HEK293T (cell line): ENCODE data around the gene WBP1L.

Experiments
- CTCF ChIA-PET: fragments of 350-600 bp; formaldehyde crosslinking; extraction: SDS; loops from one replicate; lab custom pipeline; 2021; ENCODE audit warnings: antibody characterized with exemption, inconsistent platforms; lab: Yijun Ruan, JAX
- POLR2A ChIA-PET: fragments of 350-600 bp; formaldehyde crosslinking; extraction: SDS; loops from one replicate; lab custom pipeline; 2020; ENCODE audit warnings: antibody characterized with exemption, inconsistent platforms; lab: Yijun Ruan, JAX
- DNase-seq: peaks from one replicate; pipeline ENCODE4 v3.0.0; 2012; ENCODE audit warnings: mixed read lengths; ENCODE audit errors: extremely low spot score
- ARNT ChIP-seq: fragments of 450-650 bp; IDR thresholded peaks from 2 replicates; pipeline ENCODE4 v1.6.1; 2017; ENCODE audit warnings: mild to moderate bottlenecking
- BHLHE40 ChIP-seq: fragments of 450-650 bp; IDR thresholded peaks from 2 replicates; pipeline ENCODE4 v1.6.1; 2016; ENCODE audit warnings: mild to moderate bottlenecking, moderate library complexity, borderline replicate concordance
- CTBP1 ChIP-seq: fragments of 450-650 bp; IDR thresholded peaks from 2 replicates; pipeline ENCODE4 v1.6.1; 2016; ENCODE audit warnings: borderline replicate concordance
- ELF4 ChIP-seq: fragments of 450-650 bp; IDR thresholded peaks from 2 replicates; pipeline ENCODE4 v1.6.1; 2017; ENCODE audit warnings: antibody characterized with exemption
- FOXA1 ChIP-seq: fragments of 450-650 bp; IDR thresholded peaks from 2 replicates; pipeline ENCODE4 v1.6.1; 2016; ENCODE audit warnings: mild to moderate bottlenecking
- FOXK2 ChIP-seq: fragments of 450-650 bp; IDR thresholded peaks from 2 replicates; pipeline ENCODE4 v1.6.1; 2016; ENCODE audit warnings: mild to moderate bottlenecking
- FOXM1 ChIP-seq: fragments of 450-650 bp; IDR thresholded peaks from 2 replicates; pipeline ENCODE4 v1.6.1; 2017; ENCODE audit warnings: mild to moderate bottlenecking, borderline replicate concordance
- HDGF ChIP-seq: fragments of 450-650 bp; IDR thresholded peaks from 2 replicates; pipeline ENCODE4 v1.6.1; 2017; ENCODE audit warnings: antibody characterized with exemption, borderline replicate concordance
- L3MBTL2 ChIP-seq: fragments of 450-650 bp; conservative IDR thresholded peaks from 2 replicates; pipeline ENCODE4 v1.6.1; 2016; ENCODE audit warnings: mild to moderate bottlenecking
- LEF1 ChIP-seq: fragments of 450-650 bp; IDR thresholded peaks from 2 replicates; pipeline ENCODE4 v1.6.1; 2017; ENCODE audit warnings: mild to moderate bottlenecking, borderline replicate concordance
- NFRKB ChIP-seq: fragments of 450-650 bp; IDR thresholded peaks from 2 replicates; pipeline ENCODE4 v1.6.1; 2016; ENCODE audit warnings: mild to moderate bottlenecking, moderate library complexity
- SP1 ChIP-seq: fragments of 450-650 bp; IDR thresholded peaks from 2 replicates; pipeline ENCODE4 v1.6.1; 2017
- SUZ12 ChIP-seq: fragments of 450-650 bp; IDR thresholded peaks from 2 replicates; pipeline ENCODE4 v1.6.1; 2016; ENCODE audit warnings: mild to moderate bottlenecking
- TARDBP ChIP-seq: fragments of 450-650 bp; IDR thresholded peaks from 2 replicates; pipeline ENCODE4 v1.6.1; 2016
- ZNF384 ChIP-seq: fragments of 450-650 bp; IDR thresholded peaks from 2 replicates; pipeline ENCODE4 v1.6.1; 2016
- TF ChIP-seq, protein P1 (sequence below): fragments of 450-650 bp; IDR thresholded peaks from 2 replicates; pipeline ENCODE4 v1.6.1; 2016

Gene WBP1L

GRCh38 chr10:102775935-102776669 lies 32.4 kb downstream of the WBP1L start:
- peak; percentile 65 for DNase-seq
- ChIA-PET CTCF (interaction anchor here (0.9 to 2.5 kb wide), 3 partner anchors 22 to 270 kb away, joined by 3 to 6 read pairs (median 4); partner anchors contain the start of gene SFXN2), POLR2A (interaction anchor here (1.3 to 1.6 kb wide), 2 partner anchors 11 to 61 kb away, joined by 4 read pairs; no protein-coding TSS in a partner anchor)
- no peak for TF ChIP-seq HDGF
- TF ChIP-seq, protein P1, sequence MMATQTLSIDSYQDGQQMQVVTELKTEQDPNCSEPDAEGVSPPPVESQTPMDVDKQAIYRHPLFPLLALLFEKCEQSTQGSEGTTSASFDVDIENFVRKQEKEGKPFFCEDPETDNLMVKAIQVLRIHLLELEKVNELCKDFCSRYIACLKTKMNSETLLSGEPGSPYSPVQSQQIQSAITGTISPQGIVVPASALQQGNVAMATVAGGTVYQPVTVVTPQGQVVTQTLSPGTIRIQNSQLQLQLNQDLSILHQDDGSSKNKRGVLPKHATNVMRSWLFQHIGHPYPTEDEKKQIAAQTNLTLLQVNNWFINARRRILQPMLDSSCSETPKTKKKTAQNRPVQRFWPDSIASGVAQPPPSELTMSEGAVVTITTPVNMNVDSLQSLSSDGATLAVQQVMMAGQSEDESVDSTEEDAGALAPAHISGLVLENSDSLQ: 0 out of 2 replicates have a peak, but pooled peaks have one; percentile 4

DNA sequence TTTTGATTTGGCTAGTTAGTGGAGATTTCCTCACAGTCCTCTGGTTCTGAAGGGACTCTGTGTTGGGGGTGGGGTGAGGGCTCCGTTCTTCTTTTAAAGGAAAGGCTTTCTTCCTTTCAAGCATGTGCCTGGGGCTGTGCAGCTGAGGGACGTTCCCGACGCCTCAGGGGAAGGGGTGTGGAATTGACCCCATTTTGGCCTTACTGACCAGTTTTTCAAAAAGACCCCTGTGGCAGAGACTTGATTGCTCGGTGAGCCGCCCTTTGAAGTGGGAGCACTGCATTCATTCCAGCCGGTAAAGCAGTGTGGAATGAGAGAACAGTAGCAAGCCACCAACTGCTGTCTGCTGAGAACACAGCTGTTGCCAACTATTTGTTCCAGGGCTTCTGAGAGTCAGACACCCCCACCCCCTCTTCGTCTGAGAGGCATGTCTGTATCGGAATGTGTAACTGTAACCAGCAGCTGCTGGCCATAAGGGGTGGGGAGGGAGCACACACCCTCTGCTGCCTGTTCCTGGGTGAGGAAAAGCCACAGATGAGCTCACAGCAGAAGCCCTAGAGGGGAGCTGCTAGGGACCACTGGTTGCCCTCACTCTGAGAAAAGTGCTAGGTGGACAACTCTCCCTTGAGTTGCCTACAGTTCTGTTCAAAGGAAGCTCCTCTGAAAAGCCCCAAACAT lies 33.2 kb downstream of the WBP1L start:
- ChIA-PET POLR2A (interaction anchor here (0.9 kb wide), 1 partner anchor 11 kb away, joined by 4 read pairs; no protein-coding TSS in a partner anchor), CTCF (interaction anchor here (0.7 to 2.5 kb wide), 3 partner anchors 12 to 557 kb away, joined by 3 to 6 read pairs (median 3); no protein-coding TSS in a partner anchor)
- TF ChIP-seq L3MBTL2 (no peak), FOXK2 (no peak), TARDBP (no peak), FOXM1 (no peak), ZNF384 (no peak), FOXA1 (no peak), SP1 (no peak), CTBP1 (no peak), NFRKB (no peak), BHLHE40 (no peak), ELF4 (no peak), HDGF (no peak), LEF1 (no peak), SUZ12 (no peak), ARNT (no peak)
- TF ChIP-seq, protein P1: no peak
- no peak for DNase-seq

- ChIA-PET POLR2A (interaction anchor here (0.9 kb wide), 1 partner anchor 10 kb away, joined by 4 read pairs; no protein-coding TSS in a partner anchor), CTCF (interaction anchor here (0.7 to 2.5 kb wide), 4 partner anchors 13 to 556 kb away, joined by 3 to 9 read pairs (median 4); no protein-coding TSS in a partner anchor)
- TF ChIP-seq ARNT: no peak
- TF ChIP-seq LEF1: no peak
- TF ChIP-seq FOXM1: no peak
- TF ChIP-seq HDGF: no peak
- TF ChIP-seq CTBP1: no peak
- no peak for TF ChIP-seq SP1
- TF ChIP-seq BHLHE40: no peak
- no peak for TF ChIP-seq ZNF384
- TF ChIP-seq NFRKB: no peak
- no peak for TF ChIP-seq L3MBTL2
- no peak for TF ChIP-seq ELF4
- no peak for TF ChIP-seq TARDBP
- no peak for TF ChIP-seq FOXK2
- no peak for TF ChIP-seq FOXA1
- DNase-seq: no peak
Measured at GRCh38 chr10:102777711-102778453, 34.1 kb downstream of the WBP1L start.

- CTCF ChIA-PET: no interaction called here
- TF ChIP-seq TARDBP (no peak), SUZ12 (no peak), HDGF (no peak), BHLHE40 (no peak), NFRKB (no peak), SP1 (no peak), ARNT (no peak), FOXK2 (no peak), L3MBTL2 (no peak), FOXM1 (no peak)
- TF ChIP-seq, protein P1: no peak
- POLR2A ChIA-PET: no interaction called here
- DNase-seq: no peak
Measured at GRCh38 chr10:102778781-102779180, 35.0 kb downstream of the WBP1L start.
